Uterus (tissue), 4 donors: Measurements from ENCODE around the gene PDE6H. TPM values are rescaled to one million over a fixed set of nuclear protein-coding genes. Genes with fewer than 3 reads are reported as not detected.

Source experiments
- DNase-seq, 2 donors: peaks; one replicate each; pipeline ENCODE4 v3.0.0-alpha.2; 2019 to 2020
- H3K27ac ChIP-seq, 2 donors: fragments of 200-600 bp; sonication (generic); 1 replicate in 1 of 2; 2 replicates in 1 of 2; pipeline ENCODE4 v1.5.1; 2016 to 2018
- H3K27me3 ChIP-seq, 2 donors: fragments of 200-600 bp; sonication (generic); one replicate each; pipeline ENCODE4 v1.5.1; 2018 to 2019; ENCODE audit warnings: control low read depth in 1 of 2
- H3K36me3 ChIP-seq, 2 donors: fragments of 200-600 bp; sonication (generic); one replicate each; pipeline ENCODE4 v1.5.1; 2019; ENCODE audit warnings: control low read depth in 1 of 2
- H3K4me1 ChIP-seq, 2 donors: fragments of 200-600 bp; sonication (generic); one replicate each; pipeline ENCODE4 v1.5.1; 2018 to 2019; ENCODE audit warnings: control low read depth in 1 of 2
- H3K4me3 ChIP-seq, 2 donors: fragments of 200-600 bp; sonication (generic); 1 replicate in 1 of 2; 2 replicates in 1 of 2; pipeline ENCODE4 v1.5.1; 2018 to 2019; ENCODE audit warnings: mild to moderate bottlenecking in 1 of 2
- H3K9me3 ChIP-seq, 2 donors: fragments of 200-600 bp; sonication (generic); one replicate each; pipeline ENCODE4 v1.5.1; 2019; ENCODE audit warnings: control low read depth in 1 of 2
- POLR2A ChIP-seq, 2 donors: fragments of 450-650 bp; IDR thresholded peaks; one replicate each; pipeline ENCODE4 v1.6.1; 2016; ENCODE audit warnings: antibody characterized with exemption in 2 of 2, mild to moderate bottlenecking in 1 of 2, moderate library complexity in 1 of 2
- intact Hi-C: fragments of 100-400 bp; cut with DNase I; formaldehyde crosslinking; loops from one replicate; pipeline ENCODE4 v1.15.1; 2023; ENCODE audit warnings: low total_unique reads
- total RNA-seq, 4 donors: library from RNA; depleted of rRNA in 3 of 4; stranded (reverse); fragments of >200 nt in 3 of 4; gene quantifications; one replicate each; pipeline versions ENCODE4 v1.1.0 to v1.2.4, GENCODE V29; 2014 to 2023
- TF ChIP-seq, protein P1 (sequence below), 4 experiments: fragments of 200-600 bp in 2 of 4; fragments of 450-650 bp in 2 of 4; sonication (generic) in 2 of 4; IDR thresholded peaks; one replicate each; pipeline ENCODE4 v1.5.1; 2016 to 2019; ENCODE audit warnings: antibody characterized with exemption in 4 of 4, mild to moderate bottlenecking in 2 of 4, moderate library complexity in 1 of 4
- donor health status: DM: yes; HTN: yes; CAD: no.

Gene PDE6H
- total RNA-seq, 4 donors from 2014 or later = not detected

DNA sequence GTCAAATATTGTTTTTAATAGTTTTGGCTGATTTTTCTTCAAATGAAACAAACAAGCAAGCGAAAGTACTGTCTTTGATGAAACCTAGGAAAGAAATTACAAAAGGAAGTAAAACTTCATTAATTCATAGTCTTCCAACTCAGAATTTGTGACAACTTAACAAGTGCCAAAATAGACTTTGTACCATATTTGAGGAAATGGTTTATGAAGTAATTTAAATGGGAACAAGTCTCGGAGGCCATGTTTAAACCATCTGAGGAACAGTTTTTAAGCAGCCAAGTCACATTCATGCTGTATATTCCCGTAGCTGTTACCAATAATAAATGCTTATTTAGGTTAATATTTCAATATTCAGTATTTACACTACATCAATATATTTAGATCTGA is 10.7 kb upstream of the PDE6H start:
- H3K4me3 ChIP-seq = no peak overlapping the region
- H3K36me3 ChIP-seq = no peaks in the 10 kb centered on the region
- H3K27ac ChIP-seq = peak overlapping the region; percentile 77 to 82
- H3K27me3 ChIP-seq = no peaks in the 10 kb centered on the region
- no peaks in the 10 kb centered on the region for H3K4me1 ChIP-seq
- TF ChIP-seq, protein P1, sequence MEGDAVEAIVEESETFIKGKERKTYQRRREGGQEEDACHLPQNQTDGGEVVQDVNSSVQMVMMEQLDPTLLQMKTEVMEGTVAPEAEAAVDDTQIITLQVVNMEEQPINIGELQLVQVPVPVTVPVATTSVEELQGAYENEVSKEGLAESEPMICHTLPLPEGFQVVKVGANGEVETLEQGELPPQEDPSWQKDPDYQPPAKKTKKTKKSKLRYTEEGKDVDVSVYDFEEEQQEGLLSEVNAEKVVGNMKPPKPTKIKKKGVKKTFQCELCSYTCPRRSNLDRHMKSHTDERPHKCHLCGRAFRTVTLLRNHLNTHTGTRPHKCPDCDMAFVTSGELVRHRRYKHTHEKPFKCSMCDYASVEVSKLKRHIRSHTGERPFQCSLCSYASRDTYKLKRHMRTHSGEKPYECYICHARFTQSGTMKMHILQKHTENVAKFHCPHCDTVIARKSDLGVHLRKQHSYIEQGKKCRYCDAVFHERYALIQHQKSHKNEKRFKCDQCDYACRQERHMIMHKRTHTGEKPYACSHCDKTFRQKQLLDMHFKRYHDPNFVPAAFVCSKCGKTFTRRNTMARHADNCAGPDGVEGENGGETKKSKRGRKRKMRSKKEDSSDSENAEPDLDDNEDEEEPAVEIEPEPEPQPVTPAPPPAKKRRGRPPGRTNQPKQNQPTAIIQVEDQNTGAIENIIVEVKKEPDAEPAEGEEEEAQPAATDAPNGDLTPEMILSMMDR (IDR thresholded peaks at IDR 0.05) = no peak
- no peak for TF ChIP-seq POLR2A (IDR thresholded peaks at IDR 0.05)
- intact Hi-C loops = no loop called here
- no peaks in the 10 kb centered on the region for H3K9me3 ChIP-seq
- no peak for DNase-seq

DNA sequence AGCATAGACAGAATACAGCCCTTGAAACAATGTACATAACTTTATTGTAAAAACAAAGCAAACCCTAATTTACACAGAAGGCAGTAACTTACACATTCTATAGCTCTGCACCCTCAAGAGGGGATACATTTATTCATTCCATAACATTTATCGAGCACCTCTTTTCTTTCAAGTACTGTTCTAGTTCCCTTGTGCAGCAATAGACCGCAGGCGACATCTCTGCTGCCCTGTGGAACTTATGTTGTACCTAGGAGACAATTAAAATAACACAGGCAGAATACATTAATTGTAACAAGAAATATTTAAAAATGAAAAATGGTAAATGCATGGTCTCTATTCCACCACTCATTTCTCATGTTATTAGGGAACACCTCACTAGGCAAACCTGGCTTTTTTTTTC is 10.0 kb upstream of the PDE6H start:
- Histone ChIP-seq H3K36me3 (no peaks in the 10 kb centered on the region), H3K27ac (peak overlapping the region; percentile 77 to 82), H3K4me3 (no peak overlapping the region), H3K9me3 (no peaks in the 10 kb centered on the region), H3K27me3 (no peaks in the 10 kb centered on the region), H3K4me1 (no peaks in the 10 kb centered on the region)
- no peak for TF ChIP-seq POLR2A (IDR thresholded peaks at IDR 0.05)
- TF ChIP-seq, protein P1 (IDR thresholded peaks at IDR 0.05) = no peak
- intact Hi-C loops = no loop called here
- DNase-seq = no peak

DNA sequence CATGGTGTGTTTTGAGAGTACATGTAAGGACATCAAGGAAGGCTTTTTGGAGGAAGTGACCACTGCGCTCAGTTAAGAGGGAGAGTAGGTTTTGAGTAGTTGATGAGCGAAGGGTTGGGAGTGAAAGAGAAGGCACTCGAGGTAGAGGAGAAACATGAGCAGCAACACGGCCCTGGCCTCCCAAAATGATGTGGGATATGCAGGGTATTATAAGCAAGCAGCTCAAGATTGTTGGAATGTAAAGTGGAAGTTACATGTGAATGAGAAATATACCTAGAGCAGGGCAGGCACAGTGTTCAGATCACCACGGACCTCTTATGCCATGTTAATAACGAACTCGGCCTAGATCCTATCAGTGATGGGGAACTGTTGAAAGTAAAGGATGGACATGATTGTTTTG is 9.3 kb upstream of the PDE6H start:
- Histone ChIP-seq H3K4me3 (no peak overlapping the region), H3K27me3 (no peaks in the 10 kb centered on the region), H3K27ac (peak overlapping the region in 1 of 2 donors; percentile 82), H3K4me1 (no peaks in the 10 kb centered on the region), H3K36me3 (no peaks in the 10 kb centered on the region), H3K9me3 (no peaks in the 10 kb centered on the region)
- intact Hi-C loops = no loop called here
- no peak for DNase-seq
- no peak for TF ChIP-seq POLR2A (IDR thresholded peaks at IDR 0.05)
- TF ChIP-seq, protein P1 (IDR thresholded peaks at IDR 0.05) = no peak

DNA sequence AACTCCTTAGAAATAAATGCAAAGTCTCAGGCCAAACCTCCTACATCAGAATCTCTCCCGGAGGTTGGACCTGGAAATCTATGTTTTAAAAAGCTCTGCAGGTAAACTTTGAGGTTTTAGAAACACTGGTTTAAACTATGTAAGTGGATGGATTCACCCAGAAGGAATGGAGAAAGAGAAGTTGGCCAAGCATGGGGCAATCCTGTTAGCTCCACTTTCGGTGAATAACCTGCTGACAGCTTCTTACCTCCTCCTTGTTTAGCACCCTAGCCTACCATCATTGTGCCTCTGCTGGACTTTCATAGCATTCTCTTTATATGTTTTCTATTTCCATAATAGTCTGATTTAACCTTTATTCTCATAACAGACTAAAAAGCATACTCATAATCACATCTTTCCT is 8.4 kb upstream of the PDE6H start:
- no peak overlapping the region for H3K4me3 ChIP-seq
- no peaks in the 10 kb centered on the region for H3K4me1 ChIP-seq
- H3K9me3 ChIP-seq = no peaks in the 10 kb centered on the region
- TF ChIP-seq POLR2A (IDR thresholded peaks at IDR 0.05) = no peak
- DNase-seq = no peak
- H3K27me3 ChIP-seq = no peaks in the 10 kb centered on the region
- no peaks in the 10 kb centered on the region for H3K36me3 ChIP-seq
- intact Hi-C loops = no loop called here
- H3K27ac ChIP-seq = no peak overlapping the region

DNA sequence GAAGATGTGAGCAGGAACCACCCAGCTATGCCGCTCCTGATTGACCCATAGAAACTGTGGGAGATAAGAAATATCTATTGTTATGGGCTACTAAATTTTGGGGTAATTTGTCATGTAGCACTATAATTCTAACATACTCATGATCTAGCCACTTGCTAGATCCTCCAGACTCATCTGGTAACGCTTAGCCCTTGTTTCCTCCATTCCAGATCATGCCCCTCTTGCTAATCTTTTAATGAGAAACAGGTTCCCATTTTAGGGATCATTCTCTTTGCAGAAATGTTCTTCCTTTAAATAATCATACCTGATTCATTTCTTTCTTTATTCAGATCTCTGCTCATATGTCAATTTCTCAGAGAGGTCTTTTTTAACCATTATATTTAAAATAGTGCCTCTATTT is 7.6 kb upstream of the PDE6H start:
- no peaks in the 10 kb centered on the region for H3K36me3 ChIP-seq
- intact Hi-C loops = no loop called here
- TF ChIP-seq POLR2A (IDR thresholded peaks at IDR 0.05) = no peak
- TF ChIP-seq, protein P1 (IDR thresholded peaks at IDR 0.05) = no peak
- no peaks in the 10 kb centered on the region for H3K4me1 ChIP-seq
- no peaks in the 10 kb centered on the region for H3K27me3 ChIP-seq
- no peak for DNase-seq
- no peak overlapping the region for H3K27ac ChIP-seq
- H3K9me3 ChIP-seq = no peaks in the 10 kb centered on the region
- no peak overlapping the region for H3K4me3 ChIP-seq

DNA sequence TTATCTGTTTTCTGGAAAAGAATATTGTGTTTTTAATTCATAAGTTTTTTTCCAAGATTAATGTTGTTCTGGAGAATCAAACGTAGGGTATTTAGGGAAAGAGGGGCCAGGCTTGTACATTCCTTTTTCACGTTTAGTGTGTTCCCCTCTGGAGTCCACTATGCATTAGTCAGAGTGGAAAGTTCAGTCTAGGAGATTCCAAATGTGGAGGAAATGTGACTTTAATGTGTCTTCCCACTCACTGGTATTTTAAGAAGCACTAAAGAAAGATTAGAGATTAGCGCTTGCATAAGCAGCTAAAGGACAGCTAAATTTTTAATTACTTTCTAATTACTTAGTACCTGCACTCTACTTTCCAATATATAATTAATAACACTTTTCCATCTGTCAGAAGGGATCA is 4.4 kb upstream of the PDE6H start:
- H3K27ac ChIP-seq = no peak overlapping the region
- H3K36me3 ChIP-seq = no peaks in the 10 kb centered on the region
- H3K4me3 ChIP-seq = no peak overlapping the region
- no peaks in the 10 kb centered on the region for H3K9me3 ChIP-seq
- no peaks in the 10 kb centered on the region for H3K27me3 ChIP-seq
- H3K4me1 ChIP-seq = no peaks in the 10 kb centered on the region
- no peak for TF ChIP-seq POLR2A (IDR thresholded peaks at IDR 0.05)
- TF ChIP-seq, protein P1 (IDR thresholded peaks at IDR 0.05) = no peak
- DNase-seq = no peak
- intact Hi-C loops = no loop called here
